Bronchial epithelial cell (primary cell): Measurements from ENCODE around the gene ATCAY. TPM values are rescaled to one million over a fixed set of nuclear protein-coding genes. Genes with fewer than 3 reads are reported as not detected.
A peak's percentile ranks its signal among the peaks of the same experiment; 100 is the strongest.

Experiments used
- DNase-seq: peaks from one replicate; pipeline ENCODE4 v3.0.0-alpha.2; 2010; ENCODE audit warnings: low read depth
- FAIRE-seq: peaks from 2 replicates; lab custom pipeline; 2011; peaks lifted over from hg19 to GRCh38; lab: Jason Lieb, UNC
- H3K27me3 ChIP-seq: 2 replicates; pipeline ENCODE4 v1.5.1; 2011; ENCODE audit warnings: low read length; ENCODE audit not compliant: control insufficient read depth, insufficient read depth
- H3K36me3 ChIP-seq: 2 replicates; pipeline ENCODE4 v1.5.1; 2011; ENCODE audit warnings: low read length; ENCODE audit not compliant: control insufficient read depth, insufficient read depth
- H3K4me3 ChIP-seq: 2 replicates; pipeline ENCODE4 v1.5.1; 2011; ENCODE audit warnings: mild to moderate bottlenecking, low read depth, low read length, control low read depth
- total RNA-seq: library from RNA; depleted of rRNA; stranded (reverse); fragments of >200 nt; gene quantifications from 2 replicates; pipeline ENCODE4 v1.2.1, GENCODE V29; 2014
- TF ChIP-seq, protein P1 (sequence below): IDR thresholded peaks from 2 replicates; pipeline ENCODE4 v1.5.1; 2011; ENCODE audit warnings: mild to moderate bottlenecking, moderate library complexity, low read length, control low read depth, inconsistent platforms; ENCODE audit not compliant: insufficient read depth, severe bottlenecking

The ATCAY gene
- total RNA-seq, 1 donor from 2014 or later: not detected

DNA sequence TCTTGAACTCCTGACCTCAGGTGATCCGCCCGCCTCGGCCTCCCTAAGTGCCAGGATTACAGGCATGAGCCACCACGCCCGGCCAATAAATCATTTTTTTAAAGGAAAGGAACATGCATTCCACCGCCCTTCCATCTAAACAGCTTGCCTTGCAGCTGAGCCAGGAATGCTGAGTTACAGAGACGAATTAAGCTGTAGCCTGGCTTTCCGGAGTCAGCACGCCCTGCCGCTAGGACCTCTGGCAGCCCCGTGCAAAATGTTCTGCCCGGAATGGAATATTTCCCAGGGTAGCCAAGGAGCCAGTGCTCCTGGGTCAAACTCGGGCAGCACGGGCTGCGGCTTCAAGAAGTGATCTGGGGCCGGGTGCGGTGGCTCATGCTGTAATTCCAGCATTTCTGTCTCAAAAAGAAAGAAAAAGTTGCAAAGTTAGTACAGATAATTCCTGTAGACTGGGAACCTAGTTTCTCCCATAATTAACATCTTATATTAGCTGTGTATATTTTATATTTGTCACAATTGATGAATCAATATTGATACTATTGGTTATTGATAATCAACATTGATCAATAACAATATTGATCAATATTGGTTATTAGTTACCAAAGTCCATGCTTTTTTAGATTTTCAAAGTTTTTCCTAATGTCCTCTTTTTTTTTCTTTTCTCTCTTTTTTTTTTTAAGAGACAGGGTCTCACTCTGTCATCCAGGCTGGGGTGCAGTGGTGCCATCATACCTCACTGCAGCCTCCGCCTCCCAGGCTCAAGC, 19.2 kb downstream of the ATCAY start:
- no peaks in the 10 kb centered on the region for H3K36me3 ChIP-seq
- no peaks in the 10 kb centered on the region for H3K27me3 ChIP-seq
- DNase-seq: no peak
- H3K4me3 ChIP-seq: no peak overlapping the region
- no peak for FAIRE-seq
- TF ChIP-seq, protein P1, sequence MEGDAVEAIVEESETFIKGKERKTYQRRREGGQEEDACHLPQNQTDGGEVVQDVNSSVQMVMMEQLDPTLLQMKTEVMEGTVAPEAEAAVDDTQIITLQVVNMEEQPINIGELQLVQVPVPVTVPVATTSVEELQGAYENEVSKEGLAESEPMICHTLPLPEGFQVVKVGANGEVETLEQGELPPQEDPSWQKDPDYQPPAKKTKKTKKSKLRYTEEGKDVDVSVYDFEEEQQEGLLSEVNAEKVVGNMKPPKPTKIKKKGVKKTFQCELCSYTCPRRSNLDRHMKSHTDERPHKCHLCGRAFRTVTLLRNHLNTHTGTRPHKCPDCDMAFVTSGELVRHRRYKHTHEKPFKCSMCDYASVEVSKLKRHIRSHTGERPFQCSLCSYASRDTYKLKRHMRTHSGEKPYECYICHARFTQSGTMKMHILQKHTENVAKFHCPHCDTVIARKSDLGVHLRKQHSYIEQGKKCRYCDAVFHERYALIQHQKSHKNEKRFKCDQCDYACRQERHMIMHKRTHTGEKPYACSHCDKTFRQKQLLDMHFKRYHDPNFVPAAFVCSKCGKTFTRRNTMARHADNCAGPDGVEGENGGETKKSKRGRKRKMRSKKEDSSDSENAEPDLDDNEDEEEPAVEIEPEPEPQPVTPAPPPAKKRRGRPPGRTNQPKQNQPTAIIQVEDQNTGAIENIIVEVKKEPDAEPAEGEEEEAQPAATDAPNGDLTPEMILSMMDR: no peak

DNA sequence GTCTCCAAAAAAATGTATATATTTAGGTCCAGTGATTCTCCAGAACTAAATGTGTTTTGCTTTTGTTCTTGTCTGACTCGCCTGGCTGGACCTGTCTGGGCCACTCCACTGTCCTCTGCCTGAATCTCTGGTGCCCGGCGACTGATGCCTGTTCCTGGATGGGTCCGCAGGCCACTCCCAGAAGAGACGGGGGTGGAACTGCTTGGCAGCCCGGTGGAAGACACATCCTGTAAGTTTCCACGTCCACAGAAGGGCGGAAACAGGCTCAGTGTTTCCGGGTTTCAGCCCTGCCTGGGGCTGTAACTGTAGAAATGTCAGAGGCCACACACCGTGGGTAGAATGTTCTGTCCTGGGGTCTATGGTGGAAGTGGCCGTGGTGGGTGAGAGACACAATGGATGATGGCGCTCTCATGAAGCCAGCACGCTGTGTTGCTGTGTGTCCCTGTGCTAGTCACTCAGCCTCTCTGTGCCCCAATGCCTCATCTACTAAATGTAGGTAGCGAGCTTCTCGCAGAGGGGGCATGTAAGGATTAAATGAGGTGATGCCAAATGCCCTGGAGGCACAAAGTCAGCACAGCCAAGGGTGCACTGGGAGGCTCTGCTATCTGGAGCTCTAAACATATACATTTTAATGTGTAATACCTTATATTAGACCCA, 22.0 kb downstream of the ATCAY start:
- peak; percentile 13 for FAIRE-seq
- TF ChIP-seq, protein P1: no peak

DNA sequence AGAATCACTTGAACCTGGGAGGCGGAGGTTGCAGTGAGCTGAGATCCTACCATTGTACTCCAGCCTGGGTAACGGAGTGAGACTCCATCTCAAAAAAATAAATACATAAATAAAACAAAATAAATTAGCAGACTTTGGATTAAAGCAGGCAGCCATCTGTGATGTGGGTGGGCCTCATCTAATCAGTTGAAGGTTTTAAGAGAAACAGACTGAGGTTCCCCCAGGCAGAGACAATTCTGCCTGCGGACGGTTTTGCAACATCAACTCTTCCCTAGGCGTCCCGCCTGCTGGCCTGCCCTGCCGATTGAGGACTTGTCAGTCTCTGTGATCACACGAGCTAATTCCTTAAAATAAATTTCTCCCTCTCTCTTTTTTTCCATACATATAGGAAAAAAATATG, 23.7 kb downstream of the ATCAY start:
- TF ChIP-seq, protein P1: no peak
- DNase-seq (no peak), FAIRE-seq (no peak)
- Histone ChIP-seq H3K4me3 (no peak overlapping the region), H3K27me3 (no peaks in the 10 kb centered on the region), H3K36me3 (no peaks in the 10 kb centered on the region)

More for the DNA sequence above, 22.0 kb downstream of the ATCAY start:
- Histone ChIP-seq H3K4me3 (no peak overlapping the region), H3K36me3 (no peaks in the 10 kb centered on the region), H3K27me3 (no peaks in the 10 kb centered on the region)
- no peak for DNase-seq

DNA sequence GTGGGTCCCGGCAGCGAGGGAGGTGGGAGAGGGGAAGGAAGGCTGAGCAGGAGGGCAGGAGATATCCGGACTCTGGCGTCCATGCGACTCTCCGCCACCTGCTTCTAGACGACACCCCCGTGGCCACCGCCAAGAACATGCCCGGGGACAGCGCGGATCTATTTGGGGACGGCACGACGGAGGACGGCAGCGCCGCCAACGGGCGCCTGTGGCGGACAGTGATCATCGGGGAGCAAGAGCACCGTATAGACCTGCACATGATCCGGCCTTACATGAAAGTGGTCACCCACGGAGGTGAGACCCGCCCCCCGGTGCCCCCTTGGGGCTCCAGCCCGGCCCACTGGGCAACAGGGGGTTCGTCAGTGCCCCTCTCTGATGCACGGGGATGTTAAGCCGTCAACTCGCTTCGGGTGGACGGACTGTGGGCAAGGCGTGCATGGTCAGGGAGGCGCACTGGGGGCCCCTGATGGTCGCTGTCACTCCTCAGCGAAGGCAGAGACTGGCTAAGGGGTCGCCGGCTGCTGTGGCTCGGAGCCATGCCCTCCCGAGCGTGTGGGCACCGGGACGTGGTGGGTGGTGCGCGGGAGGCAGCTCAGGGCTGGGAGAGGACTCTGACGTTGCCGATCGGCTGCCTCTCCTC, 27.3 kb downstream of the ATCAY start:
- Histone ChIP-seq H3K27me3 (no peaks in the 10 kb centered on the region), H3K4me3 (no peak overlapping the region), H3K36me3 (no peaks in the 10 kb centered on the region)
- TF ChIP-seq, protein P1: no peak
- FAIRE-seq: no peak
- no peak for DNase-seq

DNA sequence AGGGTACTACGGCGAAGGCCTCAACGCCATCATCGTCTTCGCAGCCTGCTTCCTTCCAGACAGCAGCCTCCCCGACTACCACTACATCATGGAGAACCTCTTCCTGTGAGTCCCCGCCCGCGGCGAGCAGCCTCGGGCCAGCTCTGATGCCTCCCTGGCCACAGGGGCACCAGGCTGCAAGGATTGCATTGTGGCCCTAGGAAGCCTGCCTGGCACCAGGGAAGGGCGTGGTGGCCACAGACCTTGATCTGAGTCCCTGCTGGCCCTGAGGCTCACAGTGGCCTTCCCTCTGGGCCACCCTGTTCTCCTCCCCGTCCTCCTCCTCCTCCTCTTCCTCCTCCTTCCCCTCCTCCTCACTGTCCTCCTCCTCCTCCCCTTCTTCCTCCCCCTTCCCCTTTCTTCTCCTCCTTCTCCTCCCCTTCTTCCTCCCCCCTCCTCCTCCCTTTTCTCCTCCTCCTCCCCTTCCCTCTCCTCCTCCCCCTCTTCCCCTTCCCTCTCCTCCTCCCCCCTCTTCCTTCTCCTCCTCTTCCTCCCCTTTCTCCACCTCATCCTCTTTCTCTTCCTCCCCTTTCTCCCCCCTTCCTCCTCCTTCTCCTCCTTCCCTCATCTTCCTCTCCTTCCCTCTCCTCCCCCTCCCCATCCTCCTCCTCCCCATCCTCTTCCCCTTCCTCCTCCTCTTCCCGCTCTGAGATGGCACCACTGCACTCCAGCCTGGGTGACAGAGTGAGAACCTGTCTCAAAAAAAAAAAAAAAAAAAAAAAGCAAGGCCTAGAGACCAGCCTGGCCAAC, 28.0 kb downstream of the ATCAY start:
- H3K27me3 ChIP-seq: no peaks in the 10 kb centered on the region
- DNase-seq: no peak
- no peak overlapping the region for H3K4me3 ChIP-seq
- H3K36me3 ChIP-seq: no peaks in the 10 kb centered on the region
- FAIRE-seq: no peak
- TF ChIP-seq, protein P1: no peak
